ENCODE data around the gene MAP2K2. TPM values are rescaled to one million over a fixed set of nuclear protein-coding genes. Genes with fewer than 3 reads are reported as not detected.

The MAP2K2 gene
- total and polyA plus RNA-seq, 2 donors (not counting 3 experiments of a cell fraction or from before 2014, with no cell fraction given), result 126 to 171 TPM

GRCh38 chr19:4151623-4152022 lies 27.7 kb upstream of the MAP2K2 start:
- intact Hi-C loops (cut with micrococcal nuclease) (no loop called here), dilution Hi-C loops (cut with MboI; ENCODE audit: extremely low pct_ligation_motif_present, low sequenced_read_pairs) (no loop called here)
- Histone ChIP-seq H3K4me2 (ENCODE audit: insufficient read depth, low read length) (no peak overlapping the region), H3K9me3 (replicated peaks; ENCODE audit: control insufficient read depth, insufficient read depth, low read length) (no peaks in the 10 kb centered on the region), H3K9me1 (replicated peaks; ENCODE audit: control insufficient read depth, extremely low read depth, insufficient read depth, low read length) (no peaks in the 10 kb centered on the region), H3K36me3 (ENCODE audit: control insufficient read depth in 2 of 2, extremely low read depth in 1 of 2, insufficient read depth in 2 of 2, low read length in 2 of 2) (no peaks in the 10 kb centered on the region), H4K20me1 (replicated peaks; ENCODE audit: control insufficient read depth, extremely low read depth, insufficient read depth, low read length) (no peaks in the 10 kb centered on the region), H3K9ac (replicated peaks; ENCODE audit: extremely low read depth, insufficient read depth, low read length) (no peak overlapping the region), H2AFZ (ENCODE audit: low read depth, low read length) (no peak overlapping the region), H3K27ac (ENCODE audit: insufficient read depth, low read depth, low read length) (no peak overlapping the region), H3K79me2 (ENCODE audit: control insufficient read depth, insufficient read depth, low read length) (no peaks in the 10 kb centered on the region), H3K4me1 (ENCODE audit: control insufficient read depth, extremely low read depth, insufficient read depth, low read length) (no peaks in the 10 kb centered on the region), H3K4me3 (replicated peaks in 1 of 3; ENCODE audit: insufficient read depth in 1 of 3, low read depth in 1 of 3, low read length in 3 of 3) (no peak overlapping the region), H3K27me3 (ENCODE audit: control insufficient read depth in 2 of 2, insufficient read depth in 2 of 2, low read length in 2 of 2) (no peaks in the 10 kb centered on the region)
- ChIA-PET CTCF (interaction anchor here (5.6 kb wide), 1 partner anchor 12 kb away, joined by 51 read pairs; no protein-coding TSS in a partner anchor), POLR2A (no interaction called here)
- no peak for FAIRE-seq
- BruUV-seq (replicated peaks), result no TSS peak
- DNase-seq (ENCODE audit: low read depth, low spot score), result no peak
- TF ChIP-seq MAX (IDR thresholded peaks at IDR 0.05; ENCODE audit: insufficient read depth, insufficient read length), result no peak
- no peak for TF ChIP-seq JUN (IDR thresholded peaks at IDR 0.05; ENCODE audit: borderline replicate concordance, insufficient read depth, insufficient read length, low read depth)
- no peak for TF ChIP-seq POLR2AphosphoS5 (IDR thresholded peaks at IDR 0.05; ENCODE audit: insufficient read depth, low read depth, low read length)
- no peak for TF ChIP-seq EZH2 (IDR thresholded peaks at IDR 0.05; ENCODE audit: borderline replicate concordance, low read depth, low read length, severe bottlenecking)
- no peak for TF ChIP-seq FOS (IDR thresholded peaks at IDR 0.05; ENCODE audit: borderline replicate concordance, insufficient read depth, low read length)
- no peak for TF ChIP-seq GATA2 (IDR thresholded peaks at IDR 0.05; ENCODE audit: insufficient read depth, insufficient read length, low read depth, low read length)
- TF ChIP-seq, protein P1, sequence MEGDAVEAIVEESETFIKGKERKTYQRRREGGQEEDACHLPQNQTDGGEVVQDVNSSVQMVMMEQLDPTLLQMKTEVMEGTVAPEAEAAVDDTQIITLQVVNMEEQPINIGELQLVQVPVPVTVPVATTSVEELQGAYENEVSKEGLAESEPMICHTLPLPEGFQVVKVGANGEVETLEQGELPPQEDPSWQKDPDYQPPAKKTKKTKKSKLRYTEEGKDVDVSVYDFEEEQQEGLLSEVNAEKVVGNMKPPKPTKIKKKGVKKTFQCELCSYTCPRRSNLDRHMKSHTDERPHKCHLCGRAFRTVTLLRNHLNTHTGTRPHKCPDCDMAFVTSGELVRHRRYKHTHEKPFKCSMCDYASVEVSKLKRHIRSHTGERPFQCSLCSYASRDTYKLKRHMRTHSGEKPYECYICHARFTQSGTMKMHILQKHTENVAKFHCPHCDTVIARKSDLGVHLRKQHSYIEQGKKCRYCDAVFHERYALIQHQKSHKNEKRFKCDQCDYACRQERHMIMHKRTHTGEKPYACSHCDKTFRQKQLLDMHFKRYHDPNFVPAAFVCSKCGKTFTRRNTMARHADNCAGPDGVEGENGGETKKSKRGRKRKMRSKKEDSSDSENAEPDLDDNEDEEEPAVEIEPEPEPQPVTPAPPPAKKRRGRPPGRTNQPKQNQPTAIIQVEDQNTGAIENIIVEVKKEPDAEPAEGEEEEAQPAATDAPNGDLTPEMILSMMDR (IDR thresholded peaks at IDR 0.05; ENCODE audit: extremely low read depth in 1 of 2, insufficient read depth in 1 of 2, low read depth in 1 of 2, low read length in 2 of 2), result no peak

Data from endothelial cell of umbilical vein (primary cell).